IMR-90 (cell line): Measurements from ENCODE around the gene PNO1. TPM values are rescaled to one million over a fixed set of nuclear protein-coding genes. Genes with fewer than 3 reads are reported as not detected.

Experiments used
- ATAC-seq: fragments of 200-7000 bp; cut with Tn5 transposase; 2 replicates; pipeline ENCODE4 v1.9.1; 2020; ENCODE audit warnings: low read depth, mild to moderate bottlenecking, moderate library complexity
- BruUV-seq: library from RNA; stranded (reverse); fragments of 400-500 nt; replicated peaks from 2 replicates; lab custom pipeline; 2021; lab: Mats Ljungman, UMichigan
- CTCF ChIA-PET: fragments of 300-600 bp; formaldehyde crosslinking; extraction: SDS; loops from one replicate; lab custom pipeline; 2021; ENCODE audit warnings: antibody characterized with exemption; lab: Yijun Ruan, JAX
- POLR2A ChIA-PET: fragments of 300-600 bp; sonication (Branson Sonifier 250); formaldehyde crosslinking; loops from one replicate; lab custom pipeline; 2022; ENCODE audit warnings: antibody characterized with exemption; ENCODE audit not compliant: unreplicated experiment; lab: Charles Lee
- DNase-seq: peaks from one replicate; pipeline ENCODE4 v3.0.0; 2013
- H2AFZ ChIP-seq: replicated peaks from 2 replicates; pipeline ENCODE3; 2013; ENCODE audit warnings: low read length, mild to moderate bottlenecking; ENCODE audit not compliant: poor library complexity
- H2AK5ac ChIP-seq: 2 replicates; pipeline ENCODE4 v1.6.1; 2013; ENCODE audit warnings: low read depth, low read length, inconsistent platforms
- H2AK9ac ChIP-seq: replicated peaks from 2 replicates; pipeline ENCODE3; 2013; ENCODE audit warnings: mild to moderate bottlenecking, low read depth, low read length, moderate library complexity; ENCODE audit not compliant: poor library complexity
- H2BK120ac ChIP-seq: 2 replicates; pipeline ENCODE4 v1.6.1; 2013; ENCODE audit warnings: low read depth, low read length, inconsistent platforms
- H2BK15ac ChIP-seq: 3 replicates; pipeline ENCODE4 v1.6.1; 2013; ENCODE audit warnings: low read depth, low read length, inconsistent platforms
- H2BK20ac ChIP-seq: 2 replicates; pipeline ENCODE4 v1.6.1; 2013; ENCODE audit warnings: low read depth, mild to moderate bottlenecking, inconsistent platforms, low read length, moderate library complexity
- H2BK5ac ChIP-seq: 2 replicates; pipeline ENCODE4 v1.6.1; 2013; ENCODE audit warnings: mild to moderate bottlenecking, low read depth, low read length, inconsistent platforms; ENCODE audit not compliant: poor library complexity, severe bottlenecking
- H3K14ac ChIP-seq: replicated peaks from 2 replicates; pipeline ENCODE4 v1.6.1; 2013; ENCODE audit warnings: low read depth, low read length, inconsistent platforms
- H3K18ac ChIP-seq: 2 replicates; pipeline ENCODE4 v1.6.1; 2013; ENCODE audit warnings: low read depth, low read length, control low read depth
- H3K23ac ChIP-seq: 2 replicates; pipeline ENCODE4 v1.6.1; 2013; ENCODE audit warnings: low read depth, low read length, inconsistent platforms
- H3K27ac ChIP-seq: 2 replicates; pipeline ENCODE4 v1.5.1; 2013; ENCODE audit warnings: mild to moderate bottlenecking, control low read depth, low read length; ENCODE audit not compliant: insufficient read depth
- H3K27me3 ChIP-seq: 2 replicates; pipeline ENCODE4 v1.6.1; 2013; ENCODE audit warnings: low read length; ENCODE audit not compliant: control insufficient read depth, insufficient read depth
- H3K36me3 ChIP-seq: 2 replicates; pipeline ENCODE4 v1.6.1; 2013; ENCODE audit warnings: low read length, mixed read lengths; ENCODE audit not compliant: control insufficient read depth, insufficient read depth
- H3K4ac ChIP-seq: 2 replicates; pipeline ENCODE4 v1.6.1; 2013; ENCODE audit warnings: low read depth, low read length, inconsistent platforms
- H3K4me1 ChIP-seq: 2 replicates; pipeline ENCODE4 v1.6.1; 2013; ENCODE audit warnings: low read length, mixed read lengths; ENCODE audit not compliant: control insufficient read depth, insufficient read depth
- H3K4me2 ChIP-seq: 2 replicates; pipeline ENCODE4 v1.6.1; 2013; ENCODE audit warnings: low read depth, mild to moderate bottlenecking, control low read depth, low read length, moderate library complexity
- H3K4me3 ChIP-seq: 2 replicates; pipeline ENCODE4 v1.5.1; 2013; ENCODE audit warnings: low read depth, mild to moderate bottlenecking, control low read depth, low read length, moderate library complexity; ENCODE audit not compliant: insufficient read depth
- H3K56ac ChIP-seq: 2 replicates; pipeline ENCODE4 v1.6.1; 2013; ENCODE audit warnings: low read length, inconsistent platforms; ENCODE audit not compliant: insufficient read depth; ENCODE audit errors: extremely low read depth
- H3K79me1 ChIP-seq, 2 experiments: 2 replicates each; pipeline ENCODE4 v1.6.1; 2013; ENCODE audit warnings: low read length in 2 of 2, inconsistent platforms in 1 of 2, low read depth in 1 of 2
- H3K9ac ChIP-seq: 2 replicates; pipeline ENCODE4 v1.6.1; 2013; ENCODE audit warnings: low read depth, low read length, control low read depth
- H3K9me1 ChIP-seq: 2 replicates; pipeline ENCODE4 v1.6.1; 2013; ENCODE audit warnings: low read length, inconsistent platforms; ENCODE audit not compliant: insufficient read depth
- H3K9me3 ChIP-seq: 2 replicates; pipeline ENCODE4 v1.6.1; 2013; ENCODE audit warnings: low read length; ENCODE audit not compliant: control insufficient read depth, insufficient read depth
- H4K20me1 ChIP-seq: 2 replicates; pipeline ENCODE4 v1.6.1; 2013; ENCODE audit warnings: low read length, inconsistent platforms; ENCODE audit not compliant: insufficient read depth
- H4K5ac ChIP-seq: 2 replicates; pipeline ENCODE4 v1.6.1; 2013; ENCODE audit warnings: mild to moderate bottlenecking, low read depth, low read length, control low read depth
- H4K8ac ChIP-seq, 2 experiments: 2 replicates each; pipeline ENCODE4 v1.6.1; 2013; ENCODE audit warnings: low read depth in 2 of 2, low read length in 2 of 2, control low read depth in 1 of 2, inconsistent platforms in 1 of 2
- H4K91ac ChIP-seq: 2 replicates; pipeline ENCODE4 v1.6.1; 2013; ENCODE audit warnings: low read depth, low read length, inconsistent platforms; ENCODE audit not compliant: insufficient read depth
- BHLHE40 ChIP-seq: fragments of 150-350 bp; IDR thresholded peaks from 2 replicates; pipeline ENCODE4 v1.6.1; 2016; ENCODE audit warnings: mild to moderate bottlenecking, low read depth, low read length
- CEBPB ChIP-seq: IDR thresholded peaks from 2 replicates; pipeline ENCODE4 v1.6.1; 2012; ENCODE audit warnings: low read depth, low read length, improper control_type of control experiment
- CHD1 ChIP-seq: IDR thresholded peaks from 2 replicates; pipeline ENCODE4 v1.6.1; 2012; ENCODE audit warnings: low read depth, low read length, improper control_type of control experiment
- CTCF ChIP-seq: conservative IDR thresholded peaks from 2 replicates; pipeline ENCODE4 v1.5.1; 2012; ENCODE audit warnings: mild to moderate bottlenecking, low read depth, low read length, improper control_type of control experiment
- FOS ChIP-seq: fragments of 150-350 bp; IDR thresholded peaks from 2 replicates; pipeline ENCODE4 v1.6.1; 2016; ENCODE audit warnings: low read depth, low read length
- MAFK ChIP-seq: IDR thresholded peaks from 2 replicates; pipeline ENCODE4 v1.6.1; 2012; ENCODE audit warnings: low read depth, low read length, improper control_type of control experiment
- MAZ ChIP-seq: IDR thresholded peaks from 2 replicates; pipeline ENCODE4 v1.6.1; 2012; ENCODE audit warnings: low read depth, mild to moderate bottlenecking, low read length, improper control_type of control experiment, moderate library complexity, borderline replicate concordance
- MXI1 ChIP-seq: IDR thresholded peaks from 2 replicates; pipeline ENCODE4 v1.6.1; 2012; ENCODE audit warnings: low read depth, mild to moderate bottlenecking, low read length, moderate library complexity, borderline replicate concordance
- NFE2L2 ChIP-seq: fragments of 150-350 bp; IDR thresholded peaks from 2 replicates; pipeline ENCODE4 v1.6.1; 2016; ENCODE audit warnings: low read depth, mild to moderate bottlenecking, low read length
- POLR2A ChIP-seq: IDR thresholded peaks from 2 replicates; pipeline ENCODE4 v1.6.1; 2012; ENCODE audit warnings: mild to moderate bottlenecking, low read depth, low read length
- RAD21 ChIP-seq: IDR thresholded peaks from 2 replicates; pipeline ENCODE4 v1.6.1; 2012; ENCODE audit warnings: low read length, improper control_type of control experiment
- RCOR1 ChIP-seq: IDR thresholded peaks from 2 replicates; pipeline ENCODE4 v1.6.1; 2012; ENCODE audit warnings: mild to moderate bottlenecking, low read length, improper control_type of control experiment; ENCODE audit not compliant: insufficient replicate concordance
- RFX5 ChIP-seq: IDR thresholded peaks from 2 replicates; pipeline ENCODE4 v1.8.0; 2012; ENCODE audit warnings: low read depth, mild to moderate bottlenecking, low read length, moderate library complexity
- SMC3 ChIP-seq: fragments of 150-350 bp; IDR thresholded peaks from 2 replicates; pipeline ENCODE4 v1.6.1; 2016; ENCODE audit warnings: low read depth, mild to moderate bottlenecking, antibody characterized with exemption, low read length, moderate library complexity
- USF2 ChIP-seq: fragments of 150-350 bp; IDR thresholded peaks from 2 replicates; pipeline ENCODE4 v1.6.1; 2017; ENCODE audit warnings: mild to moderate bottlenecking, antibody characterized with exemption, low read length, low read depth
- WGBS, 2 experiments: methylation state at CpG; one replicate each; pipeline versions ENCODE4 v1.1.5 to v1.1.7; 2013; ENCODE audit warnings: missing lambda C conversion rate in 2 of 2; ENCODE audit not compliant: insufficient read length in 1 of 2; ENCODE audit errors: extremely low coverage in 2 of 2; 5-methylcytosine and 5-hydroxymethylcytosine counted together
- dilution Hi-C: fragments of 300-500 bp; cut with HindIII; formaldehyde crosslinking; loops from one replicate; pipeline ENCODE4 v1.14.3; 2018; ENCODE audit warnings: low sequenced_read_pairs; ENCODE audit not compliant: unreplicated experiment
- in situ Hi-C: fragments of 300-500 bp; cut with MboI; formaldehyde crosslinking; loops from 3 replicates; pipeline ENCODE4 v1.14.3; 2019; ENCODE audit warnings: low sequenced_read_pairs, inconsistent platforms, mixed read lengths
- intact Hi-C: fragments of 100-400 bp; cut with micrococcal nuclease; formaldehyde crosslinking; loops from 2 replicates; pipeline ENCODE4 v1.10.0; 2022
- polyA plus RNA-seq, 3 experiments: library from polyadenylated mRNA; depleted of rRNA; stranded (reverse); fragments of >200 nt; gene quantifications; 2 replicates each; pipeline ENCODE4 v1.2.3, GENCODE V29; 2012; ENCODE audit warnings: low replicate concordance in 1 of 3
- total RNA-seq: library from RNA; depleted of rRNA; stranded (reverse); fragments of >200 nt; gene quantifications from 2 replicates; pipeline ENCODE4 v1.2.3, GENCODE V29; 2012

PNO1 gene
- total and polyA plus RNA-seq, 2 of the 4 experiments (the other 2 are of a cell fraction): 12.8 to 14.7 TPM

DNA sequence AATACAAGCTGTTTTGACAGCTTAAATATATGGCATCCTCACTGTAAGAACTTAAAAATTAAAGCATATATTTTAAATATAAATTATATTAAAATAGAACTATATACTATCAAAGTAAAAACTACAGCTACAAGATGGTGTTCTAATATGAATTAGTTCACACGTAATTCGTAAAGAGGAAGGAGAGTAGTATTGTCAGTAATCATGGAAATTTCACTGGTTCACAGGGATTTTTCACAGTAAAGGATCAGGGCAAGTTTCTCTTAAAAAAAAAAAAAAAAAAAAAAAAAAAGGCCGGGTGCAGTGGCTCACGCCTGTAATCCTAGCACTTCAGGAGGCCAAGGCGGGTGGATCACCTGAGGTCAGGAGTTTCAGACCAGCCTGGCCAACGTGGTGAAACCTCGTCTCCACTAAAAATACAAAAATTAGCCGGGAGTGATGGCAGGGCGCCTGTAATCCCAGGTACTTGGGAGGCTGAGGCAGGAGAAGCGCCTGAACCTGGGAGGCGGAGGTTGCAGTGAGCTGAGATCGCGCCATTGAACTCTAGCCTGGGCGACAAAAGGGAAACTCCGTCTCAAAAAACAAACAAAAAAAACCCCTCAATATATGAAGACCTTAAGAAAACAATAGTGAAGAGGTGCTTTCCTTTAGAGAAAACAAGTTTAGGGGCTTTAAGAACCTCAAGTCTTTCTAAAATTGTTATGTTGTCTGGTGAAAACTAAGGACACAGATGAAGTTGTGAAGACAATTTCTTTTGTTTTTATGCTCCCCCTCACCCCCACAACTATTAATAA is 32.5 kb downstream of the PNO1 start:
- ChIA-PET POLR2A (no interaction called here), CTCF (no interaction called here)
- Histone ChIP-seq H4K20me1 (peaks cover 38% of the 10 kb centered on the region; the same call in 1 of the 2 replicates), H3K27ac (no peak overlapping the region), H3K4me2 (no peak overlapping the region), H3K18ac (no peak overlapping the region), H3K9ac (no peak overlapping the region), H3K27me3 (no peaks in the 10 kb centered on the region), H3K14ac (no peak overlapping the region), H3K56ac (no peak overlapping the region), H3K79me1 (peaks cover 12 to 55% of the 10 kb centered on the region in 2 experiments), H2BK5ac (peak overlapping the region; percentile 43), H4K91ac (no peak overlapping the region), H3K23ac (no peak overlapping the region), H2BK15ac (no peak overlapping the region), H3K36me3 (peaks cover 3% of the 10 kb centered on the region; the same call in 1 of the 2 replicates), H2BK20ac (no peak overlapping the region), H4K5ac (no peak overlapping the region), H2AK5ac (no peak overlapping the region), H3K4me3 (no peak overlapping the region), H3K9me1 (peaks cover 8% of the 10 kb centered on the region), H2AFZ (no peak overlapping the region), H2BK120ac (no peak overlapping the region), H3K9me3 (no peaks in the 10 kb centered on the region), H4K8ac (no peak overlapping the region), H3K4me1 (peaks cover 5% of the 10 kb centered on the region), H3K4ac (no peak overlapping the region; the same call in 1 of the 2 replicates), H2AK9ac (no peak overlapping the region)
- intact Hi-C loops (no loop called here), in situ Hi-C loops (loop anchor here (10.0 kb wide), 1 partner anchor 55 kb away; no protein-coding TSS in a partner anchor), dilution Hi-C loops (no loop called here)
- DNase-seq (no peak), ATAC-seq (no peak)
- BruUV-seq: no TSS peak
- 65% methylated on average over 2 of the region's 15 CpGs; no CpG with 5 or more reads in 1 of the 2 experiments for WGBS, 2 experiments
- TF ChIP-seq SMC3: no peak
- TF ChIP-seq MXI1: no peak
- no peak for TF ChIP-seq RFX5
- TF ChIP-seq CHD1: no peak
- no peak for TF ChIP-seq FOS
- no peak for TF ChIP-seq MAZ
- no peak for TF ChIP-seq CEBPB
- TF ChIP-seq MAFK: no peak
- no peak for TF ChIP-seq POLR2A
- no peak for TF ChIP-seq RAD21
- no peak for TF ChIP-seq RCOR1
- no peak for TF ChIP-seq USF2
- TF ChIP-seq BHLHE40: no peak
- no peak for TF ChIP-seq CTCF
- no peak for TF ChIP-seq NFE2L2
